BLaER1 (cell line): ENCODE measurements around the gene TPSD1.
A peak's percentile ranks its signal among the peaks of the same experiment; 100 is the strongest.

ENCODE experiments used
- H3K27ac ChIP-seq: shearing (Covaris generic); formaldehyde crosslinking; 2 replicates; pipeline ENCODE4 v1.8.1; 2022
- H3K27me3 ChIP-seq: shearing (Covaris generic); formaldehyde crosslinking; 2 replicates; pipeline ENCODE4 v1.8.1; 2022
- H3K36me3 ChIP-seq: shearing (Covaris generic); formaldehyde crosslinking; 2 replicates; pipeline ENCODE4 v1.8.1; 2022
- H3K4me1 ChIP-seq: shearing (Covaris generic); formaldehyde crosslinking; 2 replicates; pipeline ENCODE4 v1.8.1; 2022
- H3K4me2 ChIP-seq: shearing (Covaris generic); formaldehyde crosslinking; 2 replicates; pipeline ENCODE4 v1.8.1; 2022
- H3K4me3 ChIP-seq: shearing (Covaris generic); formaldehyde crosslinking; 2 replicates; pipeline ENCODE4 v1.8.1; 2022
- H3K9ac ChIP-seq: shearing (Covaris generic); formaldehyde crosslinking; 2 replicates; pipeline ENCODE4 v1.8.1; 2022
- H3K9me3 ChIP-seq: shearing (Covaris generic); formaldehyde crosslinking; 2 replicates; pipeline ENCODE4 v1.8.1; 2022
- H4K20me1 ChIP-seq: shearing (Covaris generic); formaldehyde crosslinking; 2 replicates; pipeline ENCODE4 v1.8.1; 2022
- Cebpa-rat ChIP-seq: shearing (Covaris generic); IDR thresholded peaks from 2 replicates; pipeline ENCODE4 v1.8.1; 2022

TPSD1 gene

DNA sequence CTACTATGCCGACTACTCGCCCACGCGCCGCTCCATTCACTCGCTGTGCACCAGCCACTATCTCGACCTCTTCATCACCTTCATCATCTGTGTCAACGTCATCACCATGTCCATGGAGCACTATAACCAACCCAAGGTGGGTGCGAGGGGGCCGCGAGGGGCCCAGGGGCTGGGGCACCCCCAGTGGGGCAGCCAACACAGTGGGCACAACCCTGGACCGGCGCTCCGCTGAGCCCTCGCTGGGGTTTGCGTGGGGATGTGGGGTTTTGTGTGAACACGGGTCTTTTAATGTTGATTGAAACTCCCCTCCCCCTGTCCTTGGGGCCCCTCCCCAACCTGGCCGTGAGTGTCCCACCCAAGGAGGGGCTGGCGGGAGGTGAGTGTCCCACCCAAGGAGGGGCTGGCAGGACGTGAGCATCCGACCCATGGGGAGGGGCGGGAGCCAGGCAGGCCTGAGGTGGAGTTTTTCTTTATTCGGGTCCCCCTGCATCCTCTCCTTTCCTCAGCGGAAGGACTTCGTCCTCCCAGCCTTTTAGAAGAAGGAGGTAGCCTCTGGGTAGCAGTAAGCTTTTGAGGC is 42.0 kb upstream of the TPSD1 start:
- no peak overlapping the region for H3K4me3 ChIP-seq
- H4K20me1 ChIP-seq, result peaks cover 30% of the 10 kb centered on the region; the same call in 1 of the 2 replicates
- H3K4me1 ChIP-seq, result peaks cover 15% of the 10 kb centered on the region
- H3K36me3 ChIP-seq, result peaks cover 90% of the 10 kb centered on the region
- H3K27ac ChIP-seq, result no peak overlapping the region
- no peak overlapping the region for H3K4me2 ChIP-seq
- no peak for TF ChIP-seq Cebpa-rat
- no peaks in the 10 kb centered on the region for H3K9me3 ChIP-seq
- H3K27me3 ChIP-seq, result no peaks in the 10 kb centered on the region
- H3K9ac ChIP-seq, result no peak overlapping the region

DNA sequence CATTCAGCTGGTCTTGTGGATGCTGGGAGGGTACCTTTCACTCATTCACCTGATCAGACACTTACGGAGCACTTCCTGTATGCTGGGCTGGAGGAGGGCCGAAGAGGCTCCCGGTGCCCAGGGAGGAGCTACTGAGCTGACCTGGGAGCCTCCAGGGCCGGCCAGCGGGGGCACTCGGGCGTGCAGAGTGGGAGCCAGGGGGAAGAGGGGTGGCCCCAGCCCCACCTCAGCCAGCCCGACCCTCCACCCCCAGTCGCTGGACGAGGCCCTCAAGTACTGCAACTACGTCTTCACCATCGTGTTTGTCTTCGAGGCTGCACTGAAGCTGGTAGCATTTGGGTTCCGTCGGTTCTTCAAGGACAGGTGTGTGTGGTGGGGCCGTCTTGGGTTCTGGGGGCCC is 41.1 kb upstream of the TPSD1 start:
- H3K36me3 ChIP-seq, result peaks cover 90% of the 10 kb centered on the region
- H3K9ac ChIP-seq, result no peak overlapping the region
- no peaks in the 10 kb centered on the region for H3K27me3 ChIP-seq
- peaks cover 30% of the 10 kb centered on the region; the same call in 1 of the 2 replicates for H4K20me1 ChIP-seq
- no peak overlapping the region for H3K4me2 ChIP-seq
- H3K4me3 ChIP-seq, result no peak overlapping the region
- TF ChIP-seq Cebpa-rat, result no peak
- H3K27ac ChIP-seq, result no peak overlapping the region
- H3K4me1 ChIP-seq, result peaks cover 9% of the 10 kb centered on the region
- H3K9me3 ChIP-seq, result no peaks in the 10 kb centered on the region

DNA sequence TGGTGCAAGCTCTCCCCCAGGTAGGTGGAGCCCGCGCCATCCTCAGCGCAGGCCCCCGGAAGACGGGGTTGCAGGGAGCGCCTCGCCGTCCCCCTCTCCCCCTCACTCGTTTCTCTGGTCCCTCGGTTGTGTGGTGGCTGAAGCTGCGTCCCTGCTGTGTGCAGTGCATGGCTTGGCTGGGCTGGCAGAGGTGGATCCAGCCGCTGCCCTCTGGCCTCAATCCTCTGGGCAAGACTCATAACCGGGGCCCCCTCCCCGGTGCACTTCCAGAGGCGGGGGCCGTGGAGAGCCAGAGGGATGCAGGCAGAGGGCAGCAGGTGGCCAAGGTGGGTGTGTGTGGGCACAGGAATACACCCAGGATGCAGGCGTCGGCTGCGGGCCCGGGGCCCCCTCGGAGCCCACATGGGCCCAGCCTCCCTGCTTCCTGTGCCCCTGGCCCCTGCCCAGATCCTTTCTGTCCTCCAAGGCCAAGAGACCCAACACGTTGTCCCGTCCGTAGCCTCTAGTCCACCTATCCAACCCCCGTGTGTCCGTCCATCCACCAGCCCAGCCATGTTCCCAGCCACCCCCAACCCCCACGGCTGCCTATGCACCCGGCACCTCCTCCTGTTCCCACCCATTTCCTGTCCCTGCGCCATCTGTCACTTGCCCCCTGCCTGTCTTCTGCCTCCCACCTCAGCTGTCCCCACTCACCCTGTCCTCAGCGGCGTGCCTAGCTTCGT is 40.1 kb upstream of the TPSD1 start:
- Histone ChIP-seq H3K4me1 (peaks cover 9% of the 10 kb centered on the region), H3K9ac (no peak overlapping the region), H4K20me1 (peaks cover 38% of the 10 kb centered on the region; the same call in 1 of the 2 replicates), H3K9me3 (no peaks in the 10 kb centered on the region), H3K4me3 (no peak overlapping the region), H3K27me3 (no peaks in the 10 kb centered on the region), H3K4me2 (peak overlapping the region; percentile 24), H3K27ac (no peak overlapping the region), H3K36me3 (peaks cover 93% of the 10 kb centered on the region)
- no peak for TF ChIP-seq Cebpa-rat

DNA sequence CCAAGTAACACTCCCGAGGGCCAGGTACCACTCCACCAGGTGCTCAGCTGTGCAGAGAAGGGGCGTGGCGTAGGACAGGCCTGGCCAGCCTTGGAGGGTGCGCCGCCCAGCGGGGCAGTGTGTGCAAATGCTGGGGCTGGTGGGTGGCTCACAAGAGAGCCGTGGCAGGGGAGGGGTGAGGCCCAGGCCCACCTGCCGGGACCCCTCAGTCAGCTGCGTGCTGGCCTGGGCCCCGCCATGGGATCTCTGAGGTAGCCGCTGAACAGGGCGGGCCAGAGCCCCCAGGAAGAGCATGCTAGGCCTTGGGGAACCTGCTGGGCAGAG is 39.6 kb upstream of the TPSD1 start:
- Histone ChIP-seq H3K4me2 (no peak overlapping the region), H3K27me3 (no peaks in the 10 kb centered on the region), H3K27ac (no peak overlapping the region), H3K9ac (no peak overlapping the region), H4K20me1 (peaks cover 43% of the 10 kb centered on the region; the same call in 1 of the 2 replicates), H3K4me3 (no peak overlapping the region), H3K36me3 (peaks cover 92% of the 10 kb centered on the region), H3K9me3 (no peaks in the 10 kb centered on the region), H3K4me1 (peaks cover 9% of the 10 kb centered on the region)
- no peak for TF ChIP-seq Cebpa-rat

DNA sequence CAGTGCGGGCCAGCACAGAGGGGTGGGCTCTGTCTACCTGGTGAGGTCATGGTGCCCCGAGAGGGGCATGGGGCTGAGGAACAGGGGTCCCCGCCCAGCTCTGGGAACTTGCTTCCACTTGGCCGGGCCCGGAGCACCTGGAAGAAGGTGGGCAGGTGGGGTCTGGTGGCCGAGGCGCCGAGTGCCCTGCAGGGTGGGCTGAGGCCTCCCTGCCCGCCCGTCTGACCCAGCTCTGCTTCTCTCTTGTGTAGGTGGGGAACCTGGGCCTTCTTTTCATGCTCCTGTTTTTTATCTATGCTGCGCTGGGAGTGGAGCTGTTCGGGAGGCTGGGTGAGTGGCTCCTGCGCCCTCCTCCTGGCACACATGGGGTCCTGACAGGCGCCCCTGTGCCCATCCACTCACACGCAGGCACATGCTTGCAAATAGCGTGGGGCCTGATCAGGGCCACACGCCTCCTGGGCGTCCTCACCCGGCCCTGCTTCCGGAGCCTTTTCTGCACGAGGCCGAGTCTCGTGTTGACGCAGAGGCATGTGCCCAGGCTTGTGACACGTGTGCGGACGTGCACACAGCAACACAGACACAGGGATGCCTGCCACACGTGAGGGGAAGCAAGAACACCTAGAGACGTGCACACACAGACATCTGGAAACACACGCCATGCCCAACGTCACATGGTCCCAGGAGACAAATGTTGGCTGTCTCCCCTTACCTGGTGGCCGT is 39.0 kb upstream of the TPSD1 start:
- Histone ChIP-seq H3K27me3 (no peaks in the 10 kb centered on the region), H4K20me1 (peaks cover 49% of the 10 kb centered on the region; the same call in 1 of the 2 replicates)
- no peak for TF ChIP-seq Cebpa-rat

DNA sequence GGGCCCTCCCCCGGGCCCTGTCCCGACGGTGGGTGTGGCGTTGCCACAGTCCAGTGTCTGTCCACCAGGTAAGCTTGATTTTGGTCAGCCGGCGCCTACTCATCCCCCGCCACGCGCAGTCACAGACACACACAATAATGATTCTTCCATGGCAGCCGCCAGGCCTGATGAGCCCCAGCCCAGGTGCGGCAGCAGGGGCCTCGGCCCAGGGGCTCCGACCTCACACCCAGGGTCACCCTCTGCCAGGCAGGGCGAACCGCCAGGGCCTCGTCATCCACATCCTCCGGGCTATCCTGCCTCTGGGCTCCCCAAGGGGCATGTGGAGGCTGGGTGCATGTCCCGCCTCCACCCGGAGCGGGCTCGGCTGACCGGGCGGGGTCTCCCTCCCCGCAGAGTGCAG is 38.3 kb upstream of the TPSD1 start:
- TF ChIP-seq Cebpa-rat, result no peak
- Histone ChIP-seq H3K4me2 (no peak overlapping the region), H3K9me3 (no peaks in the 10 kb centered on the region), H3K9ac (no peak overlapping the region), H4K20me1 (peaks cover 56% of the 10 kb centered on the region), H3K27me3 (no peaks in the 10 kb centered on the region), H3K4me1 (peaks cover 9% of the 10 kb centered on the region), H3K27ac (no peak overlapping the region), H3K36me3 (peaks cover 80% of the 10 kb centered on the region), H3K4me3 (no peak overlapping the region)

More for the DNA sequence above, 39.0 kb upstream of the TPSD1 start:
- H3K4me2 ChIP-seq, result no peak overlapping the region
- no peaks in the 10 kb centered on the region for H3K9me3 ChIP-seq
- no peak overlapping the region for H3K27ac ChIP-seq
- H3K9ac ChIP-seq, result no peak overlapping the region
- no peak overlapping the region for H3K4me3 ChIP-seq
- H3K36me3 ChIP-seq, result peaks cover 87% of the 10 kb centered on the region
- H3K4me1 ChIP-seq, result peaks cover 9% of the 10 kb centered on the region

DNA sequence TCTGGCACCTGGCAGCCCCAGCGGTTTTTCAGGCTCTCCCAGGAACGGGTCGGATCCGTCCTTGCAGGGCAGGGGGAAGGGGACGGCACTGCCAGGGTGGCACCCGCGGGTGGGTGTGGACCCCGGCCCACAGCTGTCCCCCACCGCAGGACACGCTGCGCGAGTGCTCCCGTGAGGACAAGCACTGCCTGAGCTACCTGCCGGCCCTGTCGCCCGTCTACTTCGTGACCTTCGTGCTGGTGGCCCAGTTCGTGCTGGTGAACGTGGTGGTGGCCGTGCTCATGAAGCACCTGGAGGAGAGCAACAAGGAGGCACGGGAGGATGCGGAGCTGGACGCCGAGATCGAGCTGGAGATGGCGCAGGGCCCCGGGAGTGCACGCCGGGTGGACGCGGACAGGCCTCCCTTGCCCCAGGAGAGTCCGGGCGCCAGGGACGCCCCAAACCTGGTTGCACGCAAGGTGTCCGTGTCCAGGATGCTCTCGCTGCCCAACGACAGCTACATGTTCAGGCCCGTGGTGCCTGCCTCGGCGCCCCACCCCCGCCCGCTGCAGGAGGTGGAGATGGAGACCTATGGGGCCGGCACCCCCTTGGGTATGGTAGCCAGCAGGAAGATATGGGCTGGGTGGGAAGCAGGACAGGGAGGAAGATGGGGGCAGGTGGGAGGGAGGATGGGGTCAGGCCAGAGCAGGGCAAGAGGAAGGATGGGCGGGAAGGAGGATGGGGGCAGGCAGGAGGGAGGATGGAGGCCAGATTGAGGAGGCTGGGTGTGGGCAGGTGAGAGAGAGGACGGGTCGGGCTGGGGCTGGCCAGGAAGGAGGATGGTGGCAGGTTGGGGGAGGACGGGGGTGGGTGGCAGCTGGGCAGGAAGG is 37.6 kb upstream of the TPSD1 start:
- no peak overlapping the region for H3K4me3 ChIP-seq
- no peaks in the 10 kb centered on the region for H3K9me3 ChIP-seq
- H4K20me1 ChIP-seq, result peaks cover 60% of the 10 kb centered on the region
- no peak for TF ChIP-seq Cebpa-rat
- no peaks in the 10 kb centered on the region for H3K27me3 ChIP-seq
- peaks cover 9% of the 10 kb centered on the region for H3K4me1 ChIP-seq
- H3K27ac ChIP-seq, result no peak overlapping the region
- H3K9ac ChIP-seq, result no peak overlapping the region
- H3K4me2 ChIP-seq, result no peak overlapping the region
- peaks cover 72% of the 10 kb centered on the region for H3K36me3 ChIP-seq

DNA sequence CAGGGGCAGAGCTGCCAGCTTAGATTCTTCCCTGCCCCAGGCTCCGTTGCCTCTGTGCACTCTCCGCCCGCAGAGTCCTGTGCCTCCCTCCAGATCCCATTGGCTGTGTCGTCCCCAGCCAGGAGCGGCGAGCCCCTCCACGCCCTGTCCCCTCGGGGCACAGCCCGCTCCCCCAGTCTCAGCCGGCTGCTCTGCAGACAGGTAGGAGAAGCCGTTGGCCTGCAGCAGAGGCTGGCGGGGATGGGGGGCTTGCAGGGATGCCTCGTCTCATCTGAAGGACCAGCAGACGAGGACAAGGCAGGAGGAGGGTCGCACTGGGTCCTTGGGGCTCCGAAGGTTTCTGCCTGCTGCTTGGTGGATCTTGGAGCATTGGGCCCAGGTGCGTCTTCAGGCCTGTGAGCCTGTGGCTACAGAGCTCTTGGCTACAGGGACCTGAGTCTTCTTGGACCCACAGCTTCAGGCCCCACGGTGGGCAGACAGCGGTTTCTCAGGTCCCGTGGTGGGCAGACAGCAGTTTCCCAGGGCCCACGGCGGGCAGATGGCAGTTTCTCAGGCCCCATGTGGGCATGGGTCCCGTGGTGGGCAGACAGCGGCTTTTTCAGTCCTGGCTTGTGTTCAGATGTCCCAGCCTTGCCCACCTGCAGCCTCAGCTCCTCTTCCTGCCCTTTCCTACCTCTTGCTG is 36.8 kb upstream of the TPSD1 start:
- Histone ChIP-seq H3K27ac (no peak overlapping the region), H3K4me1 (peaks cover 9% of the 10 kb centered on the region), H3K9ac (no peak overlapping the region), H3K4me2 (no peak overlapping the region), H3K27me3 (no peaks in the 10 kb centered on the region), H3K4me3 (no peak overlapping the region), H3K36me3 (peaks cover 67% of the 10 kb centered on the region), H4K20me1 (peaks cover 67% of the 10 kb centered on the region), H3K9me3 (no peaks in the 10 kb centered on the region)
- no peak for TF ChIP-seq Cebpa-rat

DNA sequence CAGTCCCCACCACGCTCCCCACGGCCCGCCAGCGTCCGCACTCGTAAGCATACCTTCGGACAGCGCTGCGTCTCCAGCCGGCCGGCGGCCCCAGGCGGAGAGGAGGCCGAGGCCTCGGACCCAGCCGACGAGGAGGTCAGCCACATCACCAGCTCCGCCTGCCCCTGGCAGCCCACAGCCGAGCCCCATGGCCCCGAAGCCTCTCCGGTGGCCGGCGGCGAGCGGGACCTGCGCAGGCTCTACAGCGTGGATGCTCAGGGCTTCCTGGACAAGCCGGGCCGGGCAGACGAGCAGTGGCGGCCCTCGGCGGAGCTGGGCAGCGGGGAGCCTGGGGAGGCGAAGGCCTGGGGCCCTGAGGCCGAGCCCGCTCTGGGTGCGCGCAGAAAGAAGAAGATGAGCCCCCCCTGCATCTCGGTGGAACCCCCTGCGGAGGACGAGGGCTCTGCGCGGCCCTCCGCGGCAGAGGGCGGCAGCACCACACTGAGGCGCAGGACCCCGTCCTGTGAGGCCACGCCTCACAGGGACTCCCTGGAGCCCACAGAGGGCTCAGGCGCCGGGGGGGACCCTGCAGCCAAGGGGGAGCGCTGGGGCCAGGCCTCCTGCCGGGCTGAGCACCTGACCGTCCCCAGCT is 35.7 kb upstream of the TPSD1 start:
- H3K9ac ChIP-seq, result no peak overlapping the region
- no peak overlapping the region for H3K4me3 ChIP-seq
- H3K36me3 ChIP-seq, result peaks cover 56% of the 10 kb centered on the region
- H3K9me3 ChIP-seq, result no peaks in the 10 kb centered on the region
- H3K27me3 ChIP-seq, result no peaks in the 10 kb centered on the region
- no peak overlapping the region for H3K4me2 ChIP-seq
- no peak overlapping the region for H3K27ac ChIP-seq
- peaks cover 9% of the 10 kb centered on the region for H3K4me1 ChIP-seq
- no peak for TF ChIP-seq Cebpa-rat
- H4K20me1 ChIP-seq, result peaks cover 64% of the 10 kb centered on the region
